Measurements from ENCODE around the gene COLGALT1. TPM values are rescaled to one million over a fixed set of nuclear protein-coding genes. Genes with fewer than 3 reads are reported as not detected.
A peak's percentile ranks its signal among the peaks of the same experiment; 100 is the strongest.
"Not testable (repeated sequence)": the region's sequence is repeated elsewhere in the genome, so short reads cannot be mapped to it uniquely, and the experiment has no call there.

Gene COLGALT1
- total RNA-seq, 1 donor from 2014 or later, result 40.6 TPM

GRCh38 chr19:17560205-17560595 lies 4.8 kb downstream of the COLGALT1 start:
- DNase-seq, result no peak

GRCh38 chr19:17562097-17562496 lies 6.6 kb downstream of the COLGALT1 start:
- DNase-seq, result no peak

- no peak for DNase-seq
These were observed 7.1 kb downstream of the COLGALT1 start for GRCh38 chr19:17562561-17562960.

GRCh38 chr19:17564781-17565180 lies 9.3 kb downstream of the COLGALT1 start:
- no peak for DNase-seq

GRCh38 chr19:17565611-17566010 lies 10.2 kb downstream of the COLGALT1 start:
- DNase-seq, result no peak

GRCh38 chr19:17567940-17568339 lies 12.5 kb downstream of the COLGALT1 start:
- DNase-seq, result no peak

DNA sequence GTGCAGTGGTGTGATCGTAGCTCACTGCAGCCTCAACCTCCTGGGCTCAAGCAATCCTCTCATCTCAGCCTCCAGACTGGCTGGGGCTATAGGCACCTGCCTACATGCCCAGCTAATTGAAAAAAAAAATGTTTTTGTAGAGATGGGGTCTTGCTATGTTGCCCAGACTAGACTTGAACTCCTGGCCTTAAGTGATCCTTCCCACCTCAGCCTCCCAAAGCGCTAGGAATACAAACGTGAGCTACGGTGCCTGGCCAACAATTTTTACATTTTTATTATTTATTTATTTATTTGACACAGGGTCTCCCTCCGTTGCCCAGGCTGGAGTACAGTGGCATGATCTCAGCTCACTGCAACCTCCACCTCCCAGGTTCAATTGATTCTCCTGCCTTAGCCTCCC lies 14.8 kb downstream of the COLGALT1 start:
- not testable (repeated sequence) for DNase-seq

GRCh38 chr19:17570791-17571190 lies 15.3 kb downstream of the COLGALT1 start:
- no peak for DNase-seq

- DNase-seq, result no peak
These were observed 17.2 kb downstream of the COLGALT1 start for GRCh38 chr19:17572638-17573037.

GRCh38 chr19:17575871-17576757 lies 20.7 kb downstream of the COLGALT1 start:
- DNase-seq, result no peak

GRCh38 chr19:17576758-17577456 lies 21.5 kb downstream of the COLGALT1 start:
- DNase-seq, result peak; percentile 10

DNA sequence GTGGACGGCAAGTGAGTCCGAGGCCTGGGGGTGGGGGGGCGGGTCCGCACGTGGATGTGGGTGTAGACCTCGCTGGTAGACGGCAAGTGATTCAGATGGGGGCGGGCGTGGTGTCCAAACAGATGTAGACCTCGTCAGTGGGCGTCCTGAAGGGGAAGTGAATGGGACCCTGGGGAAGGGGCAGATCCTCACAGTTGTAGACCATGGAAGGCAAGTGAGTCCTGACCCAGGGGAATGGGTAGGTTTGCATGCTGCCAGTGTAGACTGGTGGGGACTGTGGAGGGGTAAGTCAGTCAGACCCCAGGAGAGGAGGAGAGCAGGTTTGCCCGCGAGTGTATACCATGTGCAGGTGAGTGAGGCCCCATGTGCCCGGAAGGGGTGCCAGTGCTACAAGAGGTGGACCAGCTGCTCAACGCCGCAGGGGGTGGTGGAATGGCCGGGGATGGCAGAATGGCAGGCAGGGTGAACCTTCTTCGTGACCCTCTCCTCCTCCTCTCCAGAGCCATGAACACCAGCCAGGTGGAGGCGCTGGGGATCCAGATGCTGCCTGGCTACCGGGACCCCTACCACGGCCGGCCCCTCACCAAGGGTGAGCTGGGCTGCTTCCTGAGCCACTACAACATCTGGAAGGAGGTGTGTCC lies 22.1 kb downstream of the COLGALT1 start:
- DNase-seq, result no peak

DNA sequence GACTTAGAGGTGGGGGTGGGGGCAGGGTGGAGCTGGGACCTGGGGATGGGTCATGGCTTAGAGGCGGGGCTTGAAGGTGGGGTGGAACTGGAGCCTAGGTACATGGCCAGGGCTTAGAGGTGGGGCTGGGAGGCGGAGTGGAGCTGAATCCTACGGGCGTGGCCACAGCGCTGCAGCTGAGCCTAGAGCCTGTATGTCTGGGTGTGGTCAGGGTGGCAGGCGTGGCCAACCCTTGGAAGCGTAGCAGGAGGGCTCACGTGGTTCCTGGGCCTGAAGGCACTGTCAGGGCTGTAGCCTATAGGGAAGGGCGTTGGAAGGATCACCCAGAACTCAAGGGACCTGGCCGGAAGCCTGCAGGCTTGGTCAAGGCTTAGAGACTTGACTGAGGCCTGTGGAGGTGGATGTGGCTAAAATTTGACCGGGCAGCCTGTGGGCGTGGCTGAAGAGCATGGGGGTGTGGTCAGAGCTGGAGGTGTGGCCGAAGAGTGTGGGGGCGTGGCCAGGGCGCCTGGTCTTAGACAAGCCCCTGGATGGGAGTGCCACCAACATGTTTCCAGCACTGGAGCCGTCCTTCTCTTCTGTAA lies 24.3 kb downstream of the COLGALT1 start:
- no peak for DNase-seq

GRCh38 chr19:17580470-17581144 lies 25.2 kb downstream of the COLGALT1 start:
- no peak for DNase-seq

DNA sequence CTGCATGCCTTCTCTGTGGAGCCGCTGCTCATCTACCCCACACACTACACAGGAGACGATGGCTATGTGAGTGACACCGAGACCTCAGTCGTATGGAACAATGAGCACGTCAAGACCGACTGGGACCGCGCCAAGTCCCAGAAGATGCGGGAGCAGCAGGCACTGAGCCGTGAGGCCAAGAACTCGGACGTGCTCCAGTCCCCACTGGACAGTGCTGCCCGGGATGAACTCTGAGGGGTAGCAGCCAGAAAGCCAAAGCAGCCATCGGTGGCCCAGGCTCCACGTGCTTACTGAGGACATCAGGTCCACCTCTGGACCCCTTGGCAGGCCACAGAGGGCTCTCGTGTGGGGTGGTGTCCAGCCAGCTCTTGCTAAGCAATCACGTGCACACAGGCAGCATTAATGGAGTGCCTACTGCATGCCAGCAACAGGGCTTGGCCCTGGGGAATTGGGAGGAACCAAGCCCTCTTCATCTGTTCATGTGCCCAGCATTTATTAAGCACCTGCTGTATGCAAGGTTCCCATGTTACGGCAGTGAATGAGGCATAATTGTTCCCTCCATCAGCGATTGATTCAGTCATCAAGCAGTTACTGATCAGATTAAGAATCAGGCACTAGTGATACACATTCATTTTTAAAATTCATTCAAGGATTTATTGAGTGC lies 25.9 kb downstream of the COLGALT1 start:
- DNase-seq, result no peak

DNA sequence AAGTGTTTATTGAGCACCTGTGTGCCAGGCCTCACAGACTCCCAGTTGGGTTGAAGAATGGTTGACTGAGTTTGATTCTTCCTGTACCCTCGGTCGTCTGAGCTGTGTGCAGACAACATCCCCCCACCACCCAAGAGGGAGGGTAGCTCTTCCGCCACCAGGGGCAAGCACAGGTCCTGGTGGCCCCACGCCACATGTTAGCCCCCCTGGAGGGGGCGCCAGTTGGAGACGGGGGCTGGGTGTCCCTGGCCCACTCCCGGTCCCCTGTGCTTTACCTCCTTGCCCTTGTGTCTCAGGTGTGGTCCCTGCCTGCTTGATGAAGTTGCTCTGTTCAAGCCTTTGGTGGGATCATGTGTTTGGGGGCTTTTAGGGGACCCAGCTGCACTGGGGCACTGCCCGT lies 27.2 kb downstream of the COLGALT1 start:
- no peak for DNase-seq

DNA sequence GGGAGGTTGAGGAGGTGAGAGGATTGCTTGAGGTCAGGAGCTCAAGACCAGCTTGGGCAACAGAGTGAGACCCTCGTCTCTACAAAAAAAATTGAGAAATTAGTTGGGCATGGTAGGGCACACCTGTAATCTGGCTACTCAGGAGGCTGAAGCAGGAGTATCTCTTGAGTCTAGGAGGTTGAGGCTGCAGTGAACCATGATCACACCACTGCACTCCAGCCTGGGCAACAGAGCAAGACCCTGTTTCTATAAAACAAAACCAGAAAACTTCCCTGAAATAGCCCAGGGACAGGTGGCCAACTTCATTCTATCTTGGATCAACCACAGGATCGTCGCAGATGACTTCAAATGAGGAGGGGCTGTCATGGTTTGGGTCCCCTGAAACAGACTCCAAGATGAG lies 28.7 kb downstream of the COLGALT1 start:
- DNase-seq, result no peak

DNA sequence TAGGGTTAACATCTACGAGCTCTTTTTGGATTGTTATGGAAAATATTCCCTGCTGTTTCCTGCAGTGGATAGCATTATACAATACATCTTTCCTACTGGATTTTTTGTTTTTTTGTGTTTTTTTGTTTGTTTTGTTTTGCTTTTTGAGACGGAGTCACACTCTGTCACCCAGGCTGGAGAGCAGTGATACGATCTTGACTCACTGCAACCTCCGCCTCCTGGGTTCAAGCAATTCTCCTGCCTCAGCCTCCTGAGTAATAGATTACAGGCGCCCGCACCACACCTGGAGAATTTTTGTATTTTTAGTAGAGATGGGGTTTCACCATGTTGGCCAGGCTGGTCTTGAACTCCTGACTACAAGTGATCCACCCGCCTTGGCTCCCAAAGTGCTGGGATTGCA lies 29.9 kb downstream of the COLGALT1 start:
- not testable (repeated sequence) for DNase-seq

GRCh38 chr19:17590866-17591265 lies 35.4 kb downstream of the COLGALT1 start:
- DNase-seq, result no peak

DNA sequence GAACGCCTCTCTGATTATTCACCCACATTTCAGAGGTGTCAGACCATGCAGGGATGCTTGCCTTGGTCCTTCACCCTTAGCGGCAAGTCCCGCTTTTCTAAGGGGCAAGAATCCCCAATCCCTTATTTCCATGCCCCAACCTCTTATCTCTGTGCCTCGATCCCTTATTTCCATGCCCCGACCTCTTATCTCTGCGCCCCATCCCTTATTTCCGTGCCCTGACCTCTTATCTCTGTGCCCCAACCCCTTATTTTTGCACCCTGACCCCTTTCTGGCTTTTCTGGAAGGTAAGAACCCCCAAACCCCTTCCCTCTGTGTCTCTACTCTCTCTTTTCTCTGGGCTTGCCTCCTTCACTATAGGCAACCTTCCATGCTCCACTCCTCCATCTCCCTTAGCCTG lies 38.8 kb downstream of the COLGALT1 start:
- DNase-seq, result not testable (repeated sequence)

- DNase-seq, result not testable (repeated sequence)
These were observed 42.6 kb downstream of the COLGALT1 start for GRCh38 chr19:17598063-17598462.

DNA sequence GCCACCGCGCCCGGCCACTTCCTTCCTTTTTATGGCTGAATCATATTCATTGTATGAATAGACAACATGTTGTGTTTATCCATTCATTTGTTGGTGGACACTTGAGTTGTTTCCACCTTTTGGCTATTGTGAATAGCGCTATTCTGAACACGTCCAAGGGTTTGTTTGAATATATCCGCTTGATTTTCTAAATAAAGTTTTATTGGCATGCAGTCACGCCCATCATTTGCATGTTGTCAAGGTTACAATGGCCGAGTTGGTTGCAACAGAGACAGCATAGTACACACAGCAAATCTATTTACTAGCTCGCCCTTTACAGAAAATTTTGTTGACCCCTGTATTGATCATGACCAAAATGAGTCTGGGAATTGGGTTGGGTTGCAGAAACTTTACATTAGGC lies 43.5 kb downstream of the COLGALT1 start:
- no peak for DNase-seq

Data from skin of body (tissue), 2 donors.